Activated CD8-positive, alpha-beta T cell treated with anti-CD3 and anti-CD28 coated beads, Interleukin-2, amount 10 ng/mL, durations not matched to agents 7 days and 5 days (primary cell): Measurements from ENCODE around the gene FALEC. TPM values are rescaled to one million over a fixed set of nuclear protein-coding genes. Genes with fewer than 3 reads are reported as not detected.

Experiments used
- ATAC-seq: fragments of 150-1000 bp; cut with Tn5 transposase; one replicate; pipeline ENCODE4 v1.10.0; 2021; ENCODE audit warnings: moderate library complexity
- CTCF ChIA-PET: fragments of 350-600 bp; sonication (Branson Sonifier 250); formaldehyde crosslinking; loops from one replicate; lab custom pipeline; 2021; ENCODE audit warnings: antibody characterized with exemption; lab: Charles Lee
- POLR2A ChIA-PET: fragments of 350-600 bp; sonication (Branson Sonifier 250); formaldehyde crosslinking; loops from one replicate; lab custom pipeline; 2021; ENCODE audit warnings: antibody characterized with exemption; lab: Charles Lee
- DNase-seq: peaks from one replicate; pipeline ENCODE4 v3.0.0-alpha.2; 2020
- H3K27ac Mint-ChIP-seq: one replicate; pipeline ENCODE4 v1.8.0; 2021; ENCODE audit warnings: mild to moderate bottlenecking, mixed read lengths
- H3K27me3 Mint-ChIP-seq: one replicate; pipeline ENCODE4 v1.8.0; 2021; ENCODE audit warnings: low read depth, mixed read lengths
- H3K36me3 Mint-ChIP-seq: one replicate; pipeline ENCODE4 v1.8.0; 2021; ENCODE audit warnings: low read depth, mixed read lengths
- H3K4me1 Mint-ChIP-seq: one replicate; pipeline ENCODE4 v1.8.0; 2021; ENCODE audit warnings: low read depth, mixed read lengths
- H3K4me3 Mint-ChIP-seq: one replicate; pipeline ENCODE4 v1.8.0; 2021; ENCODE audit warnings: mild to moderate bottlenecking, mixed read lengths
- H3K9me3 Mint-ChIP-seq: one replicate; pipeline ENCODE4 v1.8.0; 2022; ENCODE audit warnings: mixed read lengths; ENCODE audit not compliant: insufficient read depth
- total RNA-seq, 2 experiments: library from RNA; stranded (reverse); gene quantifications; one replicate each; pipeline ENCODE4 v1.2.3, GENCODE V29; 2021

FALEC gene
- total RNA-seq, 2 experiments from 2014 or later: not detected

GRCh38 chr1:150532860-150533259 lies 17.3 kb downstream of the FALEC start:
- H3K4me1 Mint-ChIP-seq: peaks cover 5% of the 10 kb centered on the region
- H3K27me3 Mint-ChIP-seq: no peaks in the 10 kb centered on the region
- H3K4me3 Mint-ChIP-seq: no peak overlapping the region
- peak overlapping the region; percentile 19 for H3K27ac Mint-ChIP-seq
- no peaks in the 10 kb centered on the region for H3K36me3 Mint-ChIP-seq
- no peaks in the 10 kb centered on the region for H3K9me3 Mint-ChIP-seq
- POLR2A ChIA-PET: interaction anchor here (1.1 kb wide), 1 partner anchor 17 kb away, joined by 3 read pairs; the partner anchor contains the start of gene FALEC
- CTCF ChIA-PET: interaction anchor here (0.6 to 3.0 kb wide), 26 partner anchors 9 to 277 kb away, joined by 3 to 26 read pairs (median 4); partner anchors contain the start of genes FALEC and TARS2
- DNase-seq: no peak
- no peak for ATAC-seq

- ATAC-seq: no peak
- Mint-ChIP-seq H3K9me3 (no peaks in the 10 kb centered on the region), H3K27me3 (no peaks in the 10 kb centered on the region), H3K27ac (no peak overlapping the region), H3K36me3 (no peaks in the 10 kb centered on the region), H3K4me1 (peaks cover 5% of the 10 kb centered on the region), H3K4me3 (no peak overlapping the region)
- DNase-seq: no peak
- CTCF ChIA-PET: interaction anchor here (0.9 to 2.6 kb wide), 3 partner anchors 21 to 281 kb away, joined by 3 to 11 read pairs (median 3); no protein-coding TSS in a partner anchor
- POLR2A ChIA-PET: interaction anchor here (0.9 kb wide), 1 partner anchor 275 kb away, joined by 3 read pairs; no protein-coding TSS in a partner anchor
These were observed 18.4 kb downstream of the FALEC start for GRCh38 chr1:150534002-150534401.

GRCh38 chr1:150535511-150536287 lies 20.1 kb downstream of the FALEC start:
- no peaks in the 10 kb centered on the region for H3K36me3 Mint-ChIP-seq
- CTCF ChIA-PET: interaction anchor here (1.0 to 1.5 kb wide), 3 partner anchors 13 to 280 kb away, joined by 3 to 7 read pairs (median 3); partner anchors contain the start of gene FALEC
- DNase-seq (no peak), ATAC-seq (no peak)
- peaks cover 5% of the 10 kb centered on the region for H3K4me1 Mint-ChIP-seq
- no peak overlapping the region for H3K27ac Mint-ChIP-seq
- H3K27me3 Mint-ChIP-seq: no peaks in the 10 kb centered on the region
- POLR2A ChIA-PET: no interaction called here
- no peak overlapping the region for H3K4me3 Mint-ChIP-seq
- no peaks in the 10 kb centered on the region for H3K9me3 Mint-ChIP-seq

GRCh38 chr1:150536836-150537731 lies 21.5 kb downstream of the FALEC start:
- POLR2A ChIA-PET: interaction anchor here (0.5 kb wide), 1 partner anchor 159 kb away, joined by 3 read pairs; no protein-coding TSS in a partner anchor
- CTCF ChIA-PET: interaction anchor here (1.0 to 2.1 kb wide), 4 partner anchors 9 to 281 kb away, joined by 3 to 7 read pairs (median 5); partner anchors contain the start of gene FALEC
- no peaks in the 10 kb centered on the region for H3K27me3 Mint-ChIP-seq
- no peak for DNase-seq
- H3K4me1 Mint-ChIP-seq: peaks cover 5% of the 10 kb centered on the region
- no peaks in the 10 kb centered on the region for H3K36me3 Mint-ChIP-seq
- no peak overlapping the region for H3K4me3 Mint-ChIP-seq
- H3K27ac Mint-ChIP-seq: no peak overlapping the region
- no peak for ATAC-seq
- no peaks in the 10 kb centered on the region for H3K9me3 Mint-ChIP-seq

- Mint-ChIP-seq H3K27ac (no peak overlapping the region), H3K4me3 (no peak overlapping the region), H3K4me1 (no peaks in the 10 kb centered on the region), H3K27me3 (peaks cover 3% of the 10 kb centered on the region), H3K9me3 (no peaks in the 10 kb centered on the region), H3K36me3 (no peaks in the 10 kb centered on the region)
- ATAC-seq (no peak), DNase-seq (no peak)
- POLR2A ChIA-PET: no interaction called here
- CTCF ChIA-PET: interaction anchor here (2.1 kb wide), 1 partner anchor 22 kb away, joined by 7 read pairs; no protein-coding TSS in a partner anchor
These were observed 22.5 kb downstream of the FALEC start for GRCh38 chr1:150537732-150538684.

GRCh38 chr1:150543500-150544143 lies 28.1 kb downstream of the FALEC start:
- peaks cover 3% of the 10 kb centered on the region for H3K4me1 Mint-ChIP-seq
- no peaks in the 10 kb centered on the region for H3K36me3 Mint-ChIP-seq
- POLR2A ChIA-PET: interaction anchor here (0.8 kb wide), 1 partner anchor 153 kb away, joined by 4 read pairs; the partner anchor contains the start of gene GOLPH3L
- no peak overlapping the region for H3K4me3 Mint-ChIP-seq
- CTCF ChIA-PET: interaction anchor here (1.0 to 5.9 kb wide), 2 partner anchors 11 to 17 kb away, joined by 3 to 36 read pairs; no protein-coding TSS in a partner anchor
- peaks cover 18% of the 10 kb centered on the region for H3K27me3 Mint-ChIP-seq
- H3K9me3 Mint-ChIP-seq: no peaks in the 10 kb centered on the region
- DNase-seq (no peak), ATAC-seq (no peak)
- no peak overlapping the region for H3K27ac Mint-ChIP-seq

GRCh38 chr1:150544204-150544603 lies 28.7 kb downstream of the FALEC start:
- ChIA-PET CTCF (interaction anchor here (1.0 to 5.9 kb wide), 2 partner anchors 11 to 17 kb away, joined by 3 to 36 read pairs; no protein-coding TSS in a partner anchor), POLR2A (no interaction called here)
- no peak overlapping the region for H3K27ac Mint-ChIP-seq
- H3K36me3 Mint-ChIP-seq: no peaks in the 10 kb centered on the region
- peaks cover 18% of the 10 kb centered on the region for H3K27me3 Mint-ChIP-seq
- H3K9me3 Mint-ChIP-seq: no peaks in the 10 kb centered on the region
- H3K4me3 Mint-ChIP-seq: no peak overlapping the region
- no peak for ATAC-seq
- H3K4me1 Mint-ChIP-seq: peaks cover 3% of the 10 kb centered on the region
- no peak for DNase-seq

GRCh38 chr1:150545486-150546032 lies 30.0 kb downstream of the FALEC start:
- ChIA-PET CTCF (interaction anchor here (1.2 to 5.9 kb wide), 3 partner anchors 14 to 289 kb away, joined by 4 to 36 read pairs (median 5); no protein-coding TSS in a partner anchor), POLR2A (no interaction called here)
- Mint-ChIP-seq H3K27me3 (peaks cover 26% of the 10 kb centered on the region), H3K36me3 (no peaks in the 10 kb centered on the region), H3K4me3 (no peak overlapping the region), H3K27ac (peak overlapping the region; percentile 36), H3K9me3 (no peaks in the 10 kb centered on the region), H3K4me1 (peaks cover 11% of the 10 kb centered on the region)
- ATAC-seq: no peak
- no peak for DNase-seq

GRCh38 chr1:150546294-150546937 lies 30.9 kb downstream of the FALEC start:
- CTCF ChIA-PET: interaction anchor here (0.8 to 5.9 kb wide), 4 partner anchors 14 to 290 kb away, joined by 4 to 36 read pairs (median 4); no protein-coding TSS in a partner anchor
- Mint-ChIP-seq H3K27me3 (peaks cover 29% of the 10 kb centered on the region), H3K9me3 (no peaks in the 10 kb centered on the region), H3K4me1 (peaks cover 19% of the 10 kb centered on the region), H3K27ac (no peak overlapping the region), H3K36me3 (no peaks in the 10 kb centered on the region), H3K4me3 (no peak overlapping the region)
- DNase-seq: no peak
- POLR2A ChIA-PET: no interaction called here
- ATAC-seq: no peak
